ENCODE results near the gene ASAP2.

GRCh38 chr2:9440058-9440727, 233.6 kb downstream of the ASAP2 start:
- no peak for TF ChIP-seq CTCF (IDR thresholded peaks at IDR 0.05; ENCODE audit: low read length)
- no peak for TF ChIP-seq EZH2 (IDR thresholded peaks at IDR 0.05; ENCODE audit: borderline replicate concordance, low read length)
